NCI-H2081 treated with DMSO at 0.1 percent for 48 hours (cell line): ENCODE results near the gene CYTH2.

Experiments
- DNase-seq: peaks from one replicate; lab custom pipeline; 2025; lab: John Stamatoyannopoulos, UW

Gene CYTH2

GRCh38 chr19:48495396-48495795 lies 26.2 kb downstream of the CYTH2 start:
- DNase-seq = no peak

GRCh38 chr19:48496959-48497727 lies 28.0 kb downstream of the CYTH2 start:
- DNase-seq = no peak

GRCh38 chr19:48497728-48498594 lies 28.8 kb downstream of the CYTH2 start:
- DNase-seq = no peak

GRCh38 chr19:48498595-48499311 lies 29.6 kb downstream of the CYTH2 start:
- no peak for DNase-seq

GRCh38 chr19:48499316-48500090 lies 30.3 kb downstream of the CYTH2 start:
- DNase-seq = no peak

- no peak for DNase-seq
Measured at GRCh38 chr19:48500830-48501493, 31.8 kb downstream of the CYTH2 start.

- DNase-seq = no peak
Measured at GRCh38 chr19:48501494-48502349, 32.6 kb downstream of the CYTH2 start.

- DNase-seq = no peak
Measured at GRCh38 chr19:48502350-48503018, 33.3 kb downstream of the CYTH2 start.

GRCh38 chr19:48506138-48506733 lies 37.1 kb downstream of the CYTH2 start:
- DNase-seq = no peak

GRCh38 chr19:48507911-48508439 lies 38.8 kb downstream of the CYTH2 start:
- DNase-seq = no peak

- no peak for DNase-seq
Measured at GRCh38 chr19:48508729-48509411, 39.7 kb downstream of the CYTH2 start.

- DNase-seq = no peak
Measured at GRCh38 chr19:48509467-48510194, 40.5 kb downstream of the CYTH2 start.

GRCh38 chr19:48510421-48511268 lies 41.5 kb downstream of the CYTH2 start:
- no peak for DNase-seq

GRCh38 chr19:48511321-48511731 lies 42.2 kb downstream of the CYTH2 start:
- no peak for DNase-seq

- peak; percentile 24 for DNase-seq
Measured at GRCh38 chr19:48511800-48512503, 42.8 kb downstream of the CYTH2 start, which contains the start of gene LMTK3. TSS of gene LMTK3 (minus strand) at chr19:48511835. CDS start at chr19:48511576, 259 bp downstream.
